Cardiac fibroblast (primary cell): ENCODE measurements around the gene CACNA2D3.

Experiments
- DNase-seq, 2 donors: peaks; one replicate each; pipeline versions ENCODE4 v3.0.0 to v3.0.0-alpha.2; 2010; ENCODE audit warnings: low read depth in 2 of 2
- H3K4me3 ChIP-seq, 2 donors: replicated peaks in 1 of 2; 1 replicate in 1 of 2; 2 replicates in 1 of 2; pipeline ENCODE4 v1.5.1; 2011; ENCODE audit warnings: low read depth in 2 of 2, low read length in 2 of 2, mild to moderate bottlenecking in 2 of 2, moderate library complexity in 1 of 2
- CTCF ChIP-seq: IDR thresholded peaks from one replicate; pipeline ENCODE4 v1.5.1; 2011; ENCODE audit warnings: low read depth, mild to moderate bottlenecking, low read length, inconsistent platforms

The CACNA2D3 gene

GRCh38 chr3:54567949-54568348, 445.6 kb downstream of the CACNA2D3 start:
- no peak for TF ChIP-seq CTCF
- DNase-seq = no peak
- H3K4me3 ChIP-seq = no peak overlapping the region

GRCh38 chr3:54570008-54570407, 447.7 kb downstream of the CACNA2D3 start:
- no peak for DNase-seq
- no peak for TF ChIP-seq CTCF
- H3K4me3 ChIP-seq = no peak overlapping the region

GRCh38 chr3:54572197-54572895, 450.0 kb downstream of the CACNA2D3 start:
- DNase-seq = no peak
- H3K4me3 ChIP-seq = no peak overlapping the region
- no peak for TF ChIP-seq CTCF

DNA sequence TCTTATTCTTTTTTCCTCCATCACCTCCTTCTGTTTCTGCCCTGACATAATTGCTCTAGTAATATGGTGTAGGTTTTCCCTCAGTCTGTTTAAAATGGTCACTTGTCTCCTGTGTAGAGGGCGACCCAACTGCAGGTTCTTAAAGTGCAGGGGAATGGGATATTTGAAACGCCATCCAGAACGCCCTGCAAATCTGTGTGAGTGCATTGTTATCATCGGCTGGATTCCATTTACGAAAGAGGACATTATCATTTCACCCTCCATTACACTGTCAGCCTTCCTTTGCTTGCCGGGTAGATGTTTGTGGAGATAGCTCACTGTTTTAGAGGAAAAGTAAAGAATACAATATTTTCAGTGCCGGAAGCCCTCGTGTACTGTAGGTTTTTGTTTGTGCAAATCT, 451.5 kb downstream of the CACNA2D3 start:
- TF ChIP-seq CTCF = no peak
- no peak overlapping the region for H3K4me3 ChIP-seq
- no peak for DNase-seq

DNA sequence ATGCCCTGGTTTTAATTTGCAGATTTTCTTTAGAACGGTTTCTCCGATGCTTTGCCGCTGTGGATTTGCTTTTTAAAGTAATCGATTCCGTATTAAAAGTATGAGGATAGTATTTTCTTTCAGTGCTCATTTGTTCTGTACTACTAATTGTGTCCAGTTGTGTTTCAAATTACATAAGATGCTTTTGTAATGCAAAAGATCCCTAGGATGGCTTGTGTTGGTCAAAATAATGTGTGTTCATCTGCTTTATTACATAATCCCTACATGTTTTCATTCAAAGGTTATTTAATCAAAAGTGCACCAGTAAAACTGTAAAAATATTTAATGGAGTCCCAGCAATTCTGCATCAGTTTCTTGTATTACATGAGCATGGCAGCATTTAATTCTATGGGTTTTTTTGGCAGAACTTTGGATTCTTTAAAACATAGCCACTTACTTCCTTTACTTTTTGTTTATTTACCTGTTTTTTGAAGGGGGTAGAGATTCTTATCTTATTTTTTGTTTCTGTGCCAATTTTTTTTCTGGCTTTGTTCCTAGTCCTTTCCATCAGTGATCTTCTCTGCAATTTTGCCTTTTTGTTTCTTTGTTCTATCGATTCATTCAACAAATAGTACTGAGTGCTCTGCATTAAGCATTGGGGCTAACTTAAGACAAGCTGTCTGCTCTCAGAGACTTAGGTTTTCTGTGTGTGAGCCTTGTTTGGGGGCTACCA, 452.7 kb downstream of the CACNA2D3 start:
- no peak overlapping the region for H3K4me3 ChIP-seq
- no peak for TF ChIP-seq CTCF

GRCh38 chr3:54575618-54575960, 453.2 kb downstream of the CACNA2D3 start:
- H3K4me3 ChIP-seq = no peak overlapping the region
- TF ChIP-seq CTCF = no peak
- no peak for DNase-seq

More for the DNA sequence above, 452.7 kb downstream of the CACNA2D3 start:
- no peak for DNase-seq
